ENCODE data around the gene SYTL4. TPM values are rescaled to one million over a fixed set of nuclear protein-coding genes. Genes with fewer than 3 reads are reported as not detected.

SYTL4 gene
- total RNA-seq, 2 donors from 2014 or later: 25.7 to 39.3 TPM

- TF ChIP-seq POLR2A (IDR thresholded peaks at IDR 0.05) (no peak), CTCF (IDR thresholded peaks at IDR 0.05) (no peak), POLR2AphosphoS5 (IDR thresholded peaks at IDR 0.05) (no peak)
- WGBS: 41% methylated on average over 4 of the region's 4 CpGs
- no peaks in the 10 kb centered on the region for H3K9me3 ChIP-seq
- DNase-seq (ENCODE audit: low spot score): no peak
- H3K27ac ChIP-seq: peak overlapping the region; percentile 45 to 74
- H3K4me1 ChIP-seq (replicated peaks): no peaks in the 10 kb centered on the region
- H3K36me3 ChIP-seq: no peaks in the 10 kb centered on the region
- H3K4me3 ChIP-seq: no peak overlapping the region
- no peaks in the 10 kb centered on the region for H3K27me3 ChIP-seq (replicated peaks; ENCODE audit: insufficient read depth)
- intact Hi-C loops (cut with DNase I): no loop called here
Measured at GRCh38 chrX:100659431-100660137, 72.3 kb downstream of the SYTL4 start.

- Histone ChIP-seq H3K27me3 (replicated peaks; ENCODE audit: insufficient read depth) (no peaks in the 10 kb centered on the region), H3K4me3 (no peak overlapping the region), H3K9me3 (no peaks in the 10 kb centered on the region), H3K36me3 (no peaks in the 10 kb centered on the region), H3K4me1 (replicated peaks) (no peaks in the 10 kb centered on the region), H3K27ac (peak overlapping the region; percentile 45 to 74)
- DNase-seq (ENCODE audit: low spot score): peak; percentile 33
- peak; percentile 73 for TF ChIP-seq POLR2AphosphoS5 (IDR thresholded peaks at IDR 0.05)
- TF ChIP-seq POLR2A (IDR thresholded peaks at IDR 0.05): no peak
- 14% methylated on average over 3 of the region's 3 CpGs for WGBS
- intact Hi-C loops (cut with DNase I): no loop called here
Measured at GRCh38 chrX:100658941-100659381, 73.0 kb downstream of the SYTL4 start.

GRCh38 chrX:100654261-100654660 is 77.7 kb downstream of the SYTL4 start:
- intact Hi-C loops (cut with DNase I): no loop called here
- no peak overlapping the region for H3K27ac ChIP-seq
- WGBS: 35% methylated on average over 3 of the region's 3 CpGs
- H3K4me3 ChIP-seq: no peak overlapping the region
- no peaks in the 10 kb centered on the region for H3K4me1 ChIP-seq (replicated peaks)
- H3K36me3 ChIP-seq: no peaks in the 10 kb centered on the region
- no peak for TF ChIP-seq CTCF (IDR thresholded peaks at IDR 0.05)
- no peak for TF ChIP-seq POLR2AphosphoS5 (IDR thresholded peaks at IDR 0.05)
- no peak for TF ChIP-seq POLR2A (IDR thresholded peaks at IDR 0.05)
- no peaks in the 10 kb centered on the region for H3K9me3 ChIP-seq
- no peak for DNase-seq (ENCODE audit: low spot score)
- H3K27me3 ChIP-seq (replicated peaks; ENCODE audit: insufficient read depth): no peaks in the 10 kb centered on the region

GRCh38 chrX:100652266-100652665 is 79.7 kb downstream of the SYTL4 start:
- WGBS: 86% methylated on average over 2 of the region's 2 CpGs
- Histone ChIP-seq H3K4me3 (no peak overlapping the region), H3K9me3 (no peaks in the 10 kb centered on the region), H3K27me3 (replicated peaks; ENCODE audit: insufficient read depth) (no peaks in the 10 kb centered on the region), H3K27ac (no peak overlapping the region), H3K4me1 (replicated peaks) (no peaks in the 10 kb centered on the region), H3K36me3 (no peaks in the 10 kb centered on the region)
- intact Hi-C loops (cut with DNase I): no loop called here
- no peak for TF ChIP-seq CTCF (IDR thresholded peaks at IDR 0.05)
- no peak for TF ChIP-seq POLR2A (IDR thresholded peaks at IDR 0.05)
- TF ChIP-seq POLR2AphosphoS5 (IDR thresholded peaks at IDR 0.05): no peak
- no peak for DNase-seq (ENCODE audit: low spot score)

GRCh38 chrX:100650841-100651240 is 81.1 kb downstream of the SYTL4 start:
- no peak for DNase-seq (ENCODE audit: low spot score)
- no peak overlapping the region for H3K27ac ChIP-seq
- H3K4me1 ChIP-seq (replicated peaks): no peaks in the 10 kb centered on the region
- intact Hi-C loops (cut with DNase I): no loop called here
- H3K36me3 ChIP-seq: no peaks in the 10 kb centered on the region
- 100% methylated on average over 1 of the region's 1 CpG for WGBS
- H3K4me3 ChIP-seq: no peak overlapping the region
- no peaks in the 10 kb centered on the region for H3K27me3 ChIP-seq (replicated peaks; ENCODE audit: insufficient read depth)
- no peak for TF ChIP-seq CTCF (IDR thresholded peaks at IDR 0.05)
- TF ChIP-seq POLR2AphosphoS5 (IDR thresholded peaks at IDR 0.05): no peak
- no peak for TF ChIP-seq POLR2A (IDR thresholded peaks at IDR 0.05)
- H3K9me3 ChIP-seq: no peaks in the 10 kb centered on the region
